ENCODE results near the gene ADAT3. TPM values are rescaled to one million over a fixed set of nuclear protein-coding genes. Genes with fewer than 3 reads are reported as not detected.

Gene ADAT3
- polyA plus RNA-seq, 1 of the 3 experiments (the other 2 are of a cell fraction), result 2.8 TPM

DNA sequence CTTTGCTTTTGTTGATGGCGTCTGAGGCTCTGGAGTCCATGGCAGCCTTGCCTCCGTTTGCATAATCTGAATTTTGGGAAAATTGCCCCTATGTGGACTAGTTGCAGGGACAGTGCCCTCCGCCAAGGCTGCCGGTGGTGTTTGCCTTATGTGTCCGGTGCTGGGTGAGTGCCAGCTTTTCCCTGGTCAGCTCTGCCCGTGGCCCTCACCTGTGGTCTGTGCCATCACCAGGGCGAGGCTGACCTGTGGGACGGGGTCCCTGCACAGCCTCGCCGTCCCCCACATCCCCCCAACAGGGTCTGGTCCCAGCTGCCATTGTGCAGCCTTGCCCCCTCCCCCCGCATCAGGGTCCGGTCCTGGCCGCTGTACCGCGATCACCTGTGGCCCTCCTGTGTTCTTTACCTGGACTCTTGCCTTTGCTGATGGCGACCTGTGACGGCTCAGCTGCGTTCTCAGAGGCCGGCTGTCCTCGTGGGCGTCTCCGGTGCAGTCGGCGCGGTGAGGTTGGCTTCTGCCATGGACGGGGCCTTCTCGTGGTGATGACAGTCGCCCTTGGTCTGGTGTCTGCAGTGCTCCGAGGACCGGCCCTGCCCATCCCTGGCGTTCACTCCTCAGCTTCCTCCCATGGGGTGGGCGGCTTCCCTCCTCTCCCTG is 48.4 kb downstream of the ADAT3 start:
- no peaks in the 10 kb centered on the region for H3K9me3 ChIP-seq
- 97% methylated on average over 6 of the region's 32 CpGs for WGBS (ENCODE audit: low lambda C conversion rate)
- peaks cover 0 to 6% of the 10 kb centered on the region in 2 experiments for H3K36me3 ChIP-seq (replicated peaks in 1 of 2; ENCODE audit: control insufficient read depth in 1 of 2, insufficient read depth in 2 of 2, low read length in 1 of 2)
- H3K4me1 ChIP-seq (ENCODE audit: control insufficient read depth in 1 of 2, insufficient read depth in 2 of 2, low read depth in 1 of 2, low read length in 1 of 2), result no peaks in the 10 kb centered on the region; a peak in 1 of 4 replicates
- ChIA-PET POLR2A (no interaction called here), CTCF (interaction anchor here (1.2 to 1.5 kb wide), 4 partner anchors 8 to 116 kb away, joined by 3 to 6 read pairs (median 4); no protein-coding TSS in a partner anchor)
- H4K20me1 ChIP-seq (ENCODE audit: insufficient read depth), result peaks cover 76% of the 10 kb centered on the region
- H3K27me3 ChIP-seq (ENCODE audit: insufficient read depth), result no peaks in the 10 kb centered on the region
- peaks cover 94% of the 10 kb centered on the region for H3K79me2 ChIP-seq (ENCODE audit: insufficient read depth)
- TF ChIP-seq RXRA (IDR thresholded peaks at IDR 0.05; ENCODE audit: borderline replicate concordance, low read depth) (no peak), TEAD4 (IDR thresholded peaks at IDR 0.05; ENCODE audit: borderline replicate concordance, insufficient read depth) (no peak), TCF12 (IDR thresholded peaks at IDR 0.05) (no peak), EP300 (IDR thresholded peaks at IDR 0.05; ENCODE audit: borderline replicate concordance in 1 of 2, low read depth in 1 of 2, low read length in 1 of 2) (no peak), TAF1 (IDR thresholded peaks at IDR 0.05; ENCODE audit: borderline replicate concordance, low read depth, low read length) (no peak), YY1 (IDR thresholded peaks at IDR 0.05; ENCODE audit: low read depth) (no peak), POLR2AphosphoS5 (IDR thresholded peaks at IDR 0.05; ENCODE audit: low read depth, low read length) (no peak), RFX5 (IDR thresholded peaks at IDR 0.05; ENCODE audit: low read length) (no peak), RAD21 (IDR thresholded peaks at IDR 0.05; ENCODE audit: low read length) (no peak), CHD2 (IDR thresholded peaks at IDR 0.05; ENCODE audit: low read length, partially characterized antibody) (no peak), NRF1 (IDR thresholded peaks at IDR 0.05; ENCODE audit: low read depth, low read length) (no peak)
- TF ChIP-seq, protein P1, sequence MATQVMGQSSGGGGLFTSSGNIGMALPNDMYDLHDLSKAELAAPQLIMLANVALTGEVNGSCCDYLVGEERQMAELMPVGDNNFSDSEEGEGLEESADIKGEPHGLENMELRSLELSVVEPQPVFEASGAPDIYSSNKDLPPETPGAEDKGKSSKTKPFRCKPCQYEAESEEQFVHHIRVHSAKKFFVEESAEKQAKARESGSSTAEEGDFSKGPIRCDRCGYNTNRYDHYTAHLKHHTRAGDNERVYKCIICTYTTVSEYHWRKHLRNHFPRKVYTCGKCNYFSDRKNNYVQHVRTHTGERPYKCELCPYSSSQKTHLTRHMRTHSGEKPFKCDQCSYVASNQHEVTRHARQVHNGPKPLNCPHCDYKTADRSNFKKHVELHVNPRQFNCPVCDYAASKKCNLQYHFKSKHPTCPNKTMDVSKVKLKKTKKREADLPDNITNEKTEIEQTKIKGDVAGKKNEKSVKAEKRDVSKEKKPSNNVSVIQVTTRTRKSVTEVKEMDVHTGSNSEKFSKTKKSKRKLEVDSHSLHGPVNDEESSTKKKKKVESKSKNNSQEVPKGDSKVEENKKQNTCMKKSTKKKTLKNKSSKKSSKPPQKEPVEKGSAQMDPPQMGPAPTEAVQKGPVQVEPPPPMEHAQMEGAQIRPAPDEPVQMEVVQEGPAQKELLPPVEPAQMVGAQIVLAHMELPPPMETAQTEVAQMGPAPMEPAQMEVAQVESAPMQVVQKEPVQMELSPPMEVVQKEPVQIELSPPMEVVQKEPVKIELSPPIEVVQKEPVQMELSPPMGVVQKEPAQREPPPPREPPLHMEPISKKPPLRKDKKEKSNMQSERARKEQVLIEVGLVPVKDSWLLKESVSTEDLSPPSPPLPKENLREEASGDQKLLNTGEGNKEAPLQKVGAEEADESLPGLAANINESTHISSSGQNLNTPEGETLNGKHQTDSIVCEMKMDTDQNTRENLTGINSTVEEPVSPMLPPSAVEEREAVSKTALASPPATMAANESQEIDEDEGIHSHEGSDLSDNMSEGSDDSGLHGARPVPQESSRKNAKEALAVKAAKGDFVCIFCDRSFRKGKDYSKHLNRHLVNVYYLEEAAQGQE (IDR thresholded peaks at IDR 0.05; ENCODE audit: low read depth, low read length), result no peak
- TF ChIP-seq, protein P2, sequence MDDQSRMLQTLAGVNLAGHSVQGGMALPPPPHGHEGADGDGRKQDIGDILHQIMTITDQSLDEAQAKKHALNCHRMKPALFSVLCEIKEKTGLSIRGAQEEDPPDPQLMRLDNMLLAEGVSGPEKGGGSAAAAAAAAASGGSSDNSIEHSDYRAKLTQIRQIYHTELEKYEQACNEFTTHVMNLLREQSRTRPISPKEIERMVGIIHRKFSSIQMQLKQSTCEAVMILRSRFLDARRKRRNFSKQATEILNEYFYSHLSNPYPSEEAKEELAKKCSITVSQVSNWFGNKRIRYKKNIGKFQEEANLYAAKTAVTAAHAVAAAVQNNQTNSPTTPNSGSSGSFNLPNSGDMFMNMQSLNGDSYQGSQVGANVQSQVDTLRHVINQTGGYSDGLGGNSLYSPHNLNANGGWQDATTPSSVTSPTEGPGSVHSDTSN (IDR thresholded peaks at IDR 0.05), result no peak
- TF ChIP-seq, protein P3, sequence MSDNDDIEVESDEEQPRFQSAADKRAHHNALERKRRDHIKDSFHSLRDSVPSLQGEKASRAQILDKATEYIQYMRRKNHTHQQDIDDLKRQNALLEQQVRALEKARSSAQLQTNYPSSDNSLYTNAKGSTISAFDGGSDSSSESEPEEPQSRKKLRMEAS (IDR thresholded peaks at IDR 0.05; ENCODE audit: low read depth), result no peak
- TF ChIP-seq, protein P4, sequence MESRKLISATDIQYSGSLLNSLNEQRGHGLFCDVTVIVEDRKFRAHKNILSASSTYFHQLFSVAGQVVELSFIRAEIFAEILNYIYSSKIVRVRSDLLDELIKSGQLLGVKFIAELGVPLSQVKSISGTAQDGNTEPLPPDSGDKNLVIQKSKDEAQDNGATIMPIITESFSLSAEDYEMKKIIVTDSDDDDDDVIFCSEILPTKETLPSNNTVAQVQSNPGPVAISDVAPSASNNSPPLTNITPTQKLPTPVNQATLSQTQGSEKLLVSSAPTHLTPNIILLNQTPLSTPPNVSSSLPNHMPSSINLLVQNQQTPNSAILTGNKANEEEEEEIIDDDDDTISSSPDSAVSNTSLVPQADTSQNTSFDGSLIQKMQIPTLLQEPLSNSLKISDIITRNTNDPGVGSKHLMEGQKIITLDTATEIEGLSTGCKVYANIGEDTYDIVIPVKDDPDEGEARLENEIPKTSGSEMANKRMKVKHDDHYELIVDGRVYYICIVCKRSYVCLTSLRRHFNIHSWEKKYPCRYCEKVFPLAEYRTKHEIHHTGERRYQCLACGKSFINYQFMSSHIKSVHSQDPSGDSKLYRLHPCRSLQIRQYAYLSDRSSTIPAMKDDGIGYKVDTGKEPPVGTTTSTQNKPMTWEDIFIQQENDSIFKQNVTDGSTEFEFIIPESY (IDR thresholded peaks at IDR 0.05; ENCODE audit: borderline replicate concordance, low read depth), result no peak
- TF ChIP-seq, protein P5, sequence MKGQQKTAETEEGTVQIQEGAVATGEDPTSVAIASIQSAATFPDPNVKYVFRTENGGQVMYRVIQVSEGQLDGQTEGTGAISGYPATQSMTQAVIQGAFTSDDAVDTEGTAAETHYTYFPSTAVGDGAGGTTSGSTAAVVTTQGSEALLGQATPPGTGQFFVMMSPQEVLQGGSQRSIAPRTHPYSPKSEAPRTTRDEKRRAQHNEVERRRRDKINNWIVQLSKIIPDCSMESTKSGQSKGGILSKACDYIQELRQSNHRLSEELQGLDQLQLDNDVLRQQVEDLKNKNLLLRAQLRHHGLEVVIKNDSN (IDR thresholded peaks at IDR 0.05; ENCODE audit: borderline replicate concordance, low read depth), result no peak
- H3K4me3 ChIP-seq (ENCODE audit: low read depth in 2 of 2, low read length in 1 of 2), result no peak overlapping the region
- no peak for DNase-seq
- no peaks in the 10 kb centered on the region for H3F3A ChIP-seq (replicated peaks; ENCODE audit: insufficient read depth)
- H3K27ac ChIP-seq (ENCODE audit: low read depth in 2 of 2, low read length in 1 of 2), result no peak overlapping the region
- no peaks in the 10 kb centered on the region for H3K9me2 ChIP-seq
- H3K9ac ChIP-seq, result no peak overlapping the region
- H3K4me2 ChIP-seq, result no peak overlapping the region
- H2AFZ ChIP-seq (ENCODE audit: low read depth), result no peak overlapping the region
